Smooth muscle cell (in vitro differentiated cells): Measurements from ENCODE around the gene PVRIG. TPM values are rescaled to one million over a fixed set of nuclear protein-coding genes. Genes with fewer than 3 reads are reported as not detected.
"Not testable (repeated sequence)": the region's sequence is repeated elsewhere in the genome, so short reads cannot be mapped to it uniquely, and the experiment has no call there.

Experiments
- DNase-seq: peaks from one replicate; lab custom pipeline; 2025; ENCODE audit not compliant: unreplicated experiment; lab: John Stamatoyannopoulos, UW
- H2AFZ ChIP-seq: fragments of 200-600 bp; sonication (generic); 2 replicates; pipeline ENCODE4 v1.6.0; 2016; ENCODE audit warnings: antibody characterized with exemption, low read depth, mild to moderate bottlenecking
- H3F3A ChIP-seq: fragments of 200-600 bp; sonication (generic); 2 replicates; pipeline ENCODE4 v1.6.0; 2017; ENCODE audit warnings: antibody characterized with exemption, low read depth
- H3K27ac ChIP-seq: fragments of 200-600 bp; sonication (generic); 2 replicates; pipeline ENCODE4 v1.5.1; 2016; ENCODE audit warnings: low read depth, mild to moderate bottlenecking
- H3K27me3 ChIP-seq: fragments of 200-600 bp; sonication (generic); 2 replicates; pipeline ENCODE4 v1.6.1; 2016; ENCODE audit warnings: low read depth, mild to moderate bottlenecking
- H3K36me3 ChIP-seq: fragments of 200-600 bp; sonication (generic); 2 replicates; pipeline ENCODE4 v1.5.1; 2016; ENCODE audit warnings: low read depth
- H3K4me1 ChIP-seq: fragments of 200-600 bp; sonication (generic); 2 replicates; pipeline ENCODE4 v1.5.1; 2016; ENCODE audit warnings: low read depth
- H3K4me2 ChIP-seq: fragments of 200-600 bp; sonication (generic); 2 replicates; pipeline ENCODE4 v1.6.0; 2016; ENCODE audit warnings: mild to moderate bottlenecking
- H3K4me3 ChIP-seq: fragments of 200-600 bp; sonication (generic); 2 replicates; pipeline ENCODE4 v1.5.1; 2016; ENCODE audit warnings: mild to moderate bottlenecking
- H3K79me2 ChIP-seq: fragments of 200-600 bp; sonication (generic); 2 replicates; pipeline ENCODE4 v1.6.0; 2016; ENCODE audit warnings: low read depth, mild to moderate bottlenecking
- H3K9ac ChIP-seq: fragments of 200-600 bp; sonication (generic); 2 replicates; pipeline ENCODE4 v1.6.0; 2016; ENCODE audit warnings: low read depth
- H3K9me3 ChIP-seq: fragments of 200-600 bp; sonication (generic); replicated peaks from 2 replicates; pipeline ENCODE4 v1.5.1; 2016; ENCODE audit warnings: low read depth
- H4K20me1 ChIP-seq: fragments of 200-600 bp; sonication (generic); 2 replicates; pipeline ENCODE4 v1.6.0; 2016; ENCODE audit warnings: low read depth
- WGBS: methylation state at CpG from one replicate; pipeline ENCODE4 v1.1.7; 2016; ENCODE audit warnings: low lambda C conversion rate; 5-methylcytosine and 5-hydroxymethylcytosine counted together
- polyA plus RNA-seq: library from polyadenylated mRNA; unstranded; fragments of >200 nt; fragmentation: Nextera tagmentation; extraction: Ambion mirVana; gene quantifications from 2 replicates; pipeline ENCODE4 v1.2.1, GENCODE V29; 2016
- total RNA-seq: library from RNA; depleted of rRNA; stranded (reverse); fragments of >200 nt; gene quantifications from 2 replicates; pipeline ENCODE4 v1.2.3, GENCODE V29; 2014
- TF ChIP-seq, protein P1 (sequence below): fragments of 200-600 bp; sonication (generic); IDR thresholded peaks from 2 replicates; pipeline ENCODE4 v1.5.1; 2017; ENCODE audit warnings: borderline replicate concordance, mild to moderate bottlenecking, antibody characterized with exemption; ENCODE audit not compliant: insufficient read depth, poor library complexity, severe bottlenecking

Gene PVRIG
- total and polyA plus RNA-seq, 2 experiments from 2014 or later, result not detected

DNA sequence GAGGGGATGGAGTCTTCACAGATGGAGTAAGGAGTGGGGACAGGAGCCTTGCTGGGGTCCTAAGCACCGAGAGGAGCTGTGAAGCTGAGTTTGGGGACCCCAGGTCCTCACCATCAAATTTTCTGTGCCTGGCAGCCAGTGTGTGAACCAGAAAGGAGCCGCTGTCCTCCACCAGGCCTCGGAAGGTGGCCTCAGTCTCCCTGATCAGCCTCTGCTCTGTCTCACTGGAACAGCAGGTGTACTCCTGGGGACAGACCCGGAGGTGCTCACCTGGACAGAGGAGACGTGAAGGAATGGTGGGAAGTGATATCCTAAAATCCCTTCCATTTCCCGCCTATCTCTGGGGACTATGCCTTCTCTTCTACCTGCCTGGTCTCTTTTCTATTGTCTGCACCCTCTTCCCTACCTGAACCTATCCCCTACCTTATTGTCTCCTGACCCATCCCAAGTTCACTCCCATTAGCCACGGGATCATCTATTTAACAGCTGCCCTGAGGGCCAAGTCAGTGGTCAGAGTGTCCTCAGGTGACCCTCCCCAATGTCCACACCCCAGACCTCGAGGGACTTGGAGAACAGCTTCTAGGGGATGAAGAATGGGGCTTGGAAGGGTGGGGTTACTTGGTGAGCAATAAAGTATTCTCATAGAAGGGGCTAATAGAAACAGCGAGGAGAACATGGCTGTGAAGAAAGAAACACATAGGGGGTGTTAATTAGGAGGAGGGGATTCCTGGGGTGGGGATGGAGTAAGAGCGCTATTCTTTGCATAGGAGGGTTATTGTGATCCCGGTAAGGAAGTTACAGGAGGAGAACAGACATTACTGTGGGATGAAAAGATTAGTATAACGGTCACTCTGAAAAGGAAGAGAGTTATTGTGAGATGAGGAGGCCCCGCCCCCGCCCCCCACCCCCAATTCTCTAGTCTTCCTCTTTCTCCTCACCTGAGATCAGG lies 43.4 kb upstream of the PVRIG start:
- 50% methylated on average over 14 of the region's 14 CpGs for WGBS
- Histone ChIP-seq H3K27me3 (peaks cover 11% of the 10 kb centered on the region), H3K4me1 (peaks cover 6% of the 10 kb centered on the region), H4K20me1 (no peaks in the 10 kb centered on the region), H3K79me2 (no peaks in the 10 kb centered on the region), H3K36me3 (no peaks in the 10 kb centered on the region), H3K9me3 (no peaks in the 10 kb centered on the region), H3K9ac (peak overlapping the region; percentile 53), H3F3A (peaks cover 4% of the 10 kb centered on the region), H3K27ac (no peak overlapping the region), H3K4me3 (peak overlapping the region; percentile 94), H3K4me2 (peak overlapping the region; percentile 99), H2AFZ (peak overlapping the region; percentile 99)
- TF ChIP-seq, protein P1, sequence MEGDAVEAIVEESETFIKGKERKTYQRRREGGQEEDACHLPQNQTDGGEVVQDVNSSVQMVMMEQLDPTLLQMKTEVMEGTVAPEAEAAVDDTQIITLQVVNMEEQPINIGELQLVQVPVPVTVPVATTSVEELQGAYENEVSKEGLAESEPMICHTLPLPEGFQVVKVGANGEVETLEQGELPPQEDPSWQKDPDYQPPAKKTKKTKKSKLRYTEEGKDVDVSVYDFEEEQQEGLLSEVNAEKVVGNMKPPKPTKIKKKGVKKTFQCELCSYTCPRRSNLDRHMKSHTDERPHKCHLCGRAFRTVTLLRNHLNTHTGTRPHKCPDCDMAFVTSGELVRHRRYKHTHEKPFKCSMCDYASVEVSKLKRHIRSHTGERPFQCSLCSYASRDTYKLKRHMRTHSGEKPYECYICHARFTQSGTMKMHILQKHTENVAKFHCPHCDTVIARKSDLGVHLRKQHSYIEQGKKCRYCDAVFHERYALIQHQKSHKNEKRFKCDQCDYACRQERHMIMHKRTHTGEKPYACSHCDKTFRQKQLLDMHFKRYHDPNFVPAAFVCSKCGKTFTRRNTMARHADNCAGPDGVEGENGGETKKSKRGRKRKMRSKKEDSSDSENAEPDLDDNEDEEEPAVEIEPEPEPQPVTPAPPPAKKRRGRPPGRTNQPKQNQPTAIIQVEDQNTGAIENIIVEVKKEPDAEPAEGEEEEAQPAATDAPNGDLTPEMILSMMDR, result no peak
- DNase-seq, result no peak

DNA sequence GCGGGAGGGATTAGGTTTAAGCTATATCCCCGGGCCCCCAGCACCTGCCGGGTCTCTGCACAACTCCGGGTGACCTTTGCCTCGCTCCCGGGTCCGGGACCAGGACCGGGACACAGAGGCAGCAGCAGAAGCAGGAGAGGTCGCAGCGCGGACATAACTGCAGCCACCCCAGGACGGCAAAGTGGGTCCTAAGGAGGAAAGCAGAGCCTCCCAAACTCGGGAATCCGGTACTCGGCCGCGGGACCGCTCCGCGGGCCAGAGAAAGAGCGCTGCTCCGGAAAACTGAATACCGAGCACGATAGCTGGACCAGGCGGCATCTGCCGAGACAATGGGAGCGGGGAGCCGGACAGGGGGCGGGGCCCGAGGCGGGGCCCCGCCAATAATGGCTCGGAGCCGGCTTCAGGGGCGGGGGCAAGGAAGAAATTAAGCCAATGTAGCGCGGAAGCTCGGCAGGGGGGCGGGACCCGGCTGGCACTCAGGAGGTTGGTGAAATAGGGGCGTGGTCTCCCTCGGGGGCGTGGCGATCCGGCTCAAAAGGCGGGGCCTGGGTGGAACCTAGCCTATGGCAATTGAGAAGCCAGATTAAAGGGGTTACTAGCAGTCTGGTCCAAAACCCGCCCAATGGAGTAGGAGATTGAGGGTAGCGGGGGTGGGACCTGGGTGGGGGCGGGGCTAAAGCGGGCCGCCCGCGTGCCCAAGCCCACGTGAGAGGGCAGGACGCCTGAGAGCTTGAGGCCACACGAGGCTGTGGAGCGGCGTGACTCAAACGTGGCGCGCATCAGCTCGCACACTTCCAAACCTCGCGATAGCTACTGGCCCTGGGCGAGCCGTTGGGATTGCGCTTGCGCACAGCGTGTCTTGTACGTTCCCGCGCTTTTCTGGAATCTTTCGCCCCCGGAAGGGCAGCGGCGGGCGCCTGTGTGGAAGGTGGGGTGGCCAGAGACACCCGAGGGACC lies 42.4 kb upstream of the PVRIG start, which contains the start of the genes GPC2 and STAG3:
Gene GPC2 (minus strand): TSS at position 337 of the 957 bp plus-strand sequence. CDS start 182 bp downstream, at position 155.
Gene STAG3 (plus strand): TSS at position 874 of the 957 bp plus-strand sequence. CDS start 2,639 bp downstream, outside the sequence.
- TF ChIP-seq, protein P1, result no peak
- H3K36me3 ChIP-seq, result no peaks in the 10 kb centered on the region
- peak within 1 kb of the TSS; percentile 94 for H3K4me3 ChIP-seq
- H3K79me2 ChIP-seq, result no peaks in the 10 kb centered on the region
- H3K4me1 ChIP-seq, result peaks cover 6% of the 10 kb centered on the region
- no peak within 1 kb of the TSS for H3K27ac ChIP-seq
- H4K20me1 ChIP-seq, result no peaks in the 10 kb centered on the region
- peak within 1 kb of the TSS; percentile 99 for H3K4me2 ChIP-seq
- no peaks in the 10 kb centered on the region for H3F3A ChIP-seq
- no peaks in the 10 kb centered on the region for H3K9me3 ChIP-seq
- peak within 1 kb of the TSS; percentile 53 for H3K9ac ChIP-seq
- peak; percentile 76 for DNase-seq
- WGBS, result 24% methylated on average over 77 of the region's 78 CpGs
- peaks cover 1% of the 10 kb centered on the region for H3K27me3 ChIP-seq
- H2AFZ ChIP-seq, result peak within 1 kb of the TSS; percentile 99

DNA sequence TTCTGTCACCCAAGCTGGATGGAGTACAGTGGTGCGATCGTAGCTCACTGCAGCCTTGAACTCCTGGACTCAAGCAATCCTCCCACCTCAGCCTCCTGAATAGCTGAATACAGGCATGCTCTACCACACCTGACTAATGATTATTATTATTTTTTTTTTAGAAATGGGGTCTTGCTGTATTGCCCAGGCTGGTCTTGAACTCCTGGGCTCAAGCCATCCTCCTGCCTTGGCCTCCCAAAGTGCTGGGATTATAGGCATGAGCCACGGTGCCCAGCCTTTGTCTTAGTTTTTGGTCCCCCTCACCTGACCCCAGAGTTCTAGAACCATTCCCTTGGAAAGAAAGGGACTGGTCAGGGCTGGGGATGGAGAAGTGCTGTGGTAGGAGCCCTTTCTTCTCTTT lies 39.7 kb upstream of the PVRIG start:
- not testable (repeated sequence) for H3K9ac ChIP-seq, H3K4me2 ChIP-seq, H4K20me1 ChIP-seq, DNase-seq, H3K4me3 ChIP-seq, H3K27me3 ChIP-seq, H3K36me3 ChIP-seq, H3K27ac ChIP-seq, H3K79me2 ChIP-seq, H3F3A ChIP-seq, H3K4me1 ChIP-seq, H2AFZ ChIP-seq, H3K9me3 ChIP-seq
- 100% methylated on average over 3 of the region's 3 CpGs for WGBS

DNA sequence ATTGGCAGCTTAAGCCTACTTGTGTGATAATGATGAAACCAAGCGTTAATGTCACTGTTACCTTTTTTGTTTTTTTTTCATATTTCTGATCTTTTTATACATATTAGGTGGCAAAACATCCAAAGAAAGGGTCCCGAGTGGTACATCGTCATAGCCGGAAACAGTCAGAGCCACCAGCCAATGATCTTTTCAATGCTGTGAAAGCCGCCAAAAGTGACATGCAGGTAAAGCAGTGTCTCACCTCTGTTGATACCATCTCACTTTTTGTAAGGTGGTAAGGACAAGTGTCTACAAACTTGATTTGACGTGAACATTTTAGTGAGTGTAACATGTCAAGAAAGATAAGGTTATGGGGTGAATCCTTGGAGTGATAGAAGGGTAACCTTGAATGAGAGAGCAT lies 37.1 kb upstream of the PVRIG start:
- H3F3A ChIP-seq, H4K20me1 ChIP-seq, H3K27ac ChIP-seq, DNase-seq, H3K9me3 ChIP-seq, H3K4me2 ChIP-seq, H2AFZ ChIP-seq, H3K9ac ChIP-seq, H3K79me2 ChIP-seq, H3K27me3 ChIP-seq, H3K4me3 ChIP-seq, H3K4me1 ChIP-seq, H3K36me3 ChIP-seq: not testable (repeated sequence)
- 81% methylated on average over 6 of the region's 6 CpGs for WGBS

DNA sequence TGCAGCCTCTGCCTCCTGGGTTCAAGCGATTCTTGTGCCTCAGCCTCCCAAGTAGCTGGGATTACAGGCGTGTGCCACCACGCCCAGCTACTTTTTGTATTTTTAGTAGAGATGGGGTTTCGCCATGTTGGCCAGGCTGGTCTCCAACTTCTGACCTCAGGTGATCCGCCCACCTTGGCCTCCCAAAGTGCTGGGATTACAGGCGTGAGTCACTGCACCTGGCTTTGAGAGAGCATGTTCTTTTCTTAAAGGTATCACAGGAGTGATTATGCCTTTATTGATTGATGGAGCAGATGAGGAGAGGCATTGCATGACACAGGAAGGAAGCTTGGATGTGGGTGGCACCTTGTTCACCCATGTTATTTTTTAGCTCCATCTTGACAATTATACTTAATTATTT lies 36.7 kb upstream of the PVRIG start:
- H3K4me2 ChIP-seq, H3K4me3 ChIP-seq, H3F3A ChIP-seq, H4K20me1 ChIP-seq, H3K79me2 ChIP-seq, H3K4me1 ChIP-seq, H3K27me3 ChIP-seq, DNase-seq, H2AFZ ChIP-seq, H3K27ac ChIP-seq, H3K9ac ChIP-seq, H3K9me3 ChIP-seq, H3K36me3 ChIP-seq: not testable (repeated sequence)
- WGBS, result 87% methylated on average over 6 of the region's 6 CpGs
